Hepatocyte (in vitro differentiated cells): ENCODE data around the gene RPUSD3.

Experiments
- CTCF ChIP-seq: fragments of 200-600 bp; sonication (generic); IDR thresholded peaks from 2 replicates; pipeline ENCODE4 v1.5.1; 2016; ENCODE audit warnings: antibody characterized with exemption, mild to moderate bottlenecking; ENCODE audit not compliant: poor library complexity
- EZH2phosphoT487 ChIP-seq: fragments of 200-600 bp; sonication (generic); IDR thresholded peaks from one replicate; pipeline ENCODE4 v1.6.1; 2018; ENCODE audit warnings: antibody characterized with exemption, mild to moderate bottlenecking, low read depth, moderate library complexity; ENCODE audit not compliant: unreplicated experiment, severe bottlenecking

GRCh38 chr3:9809239-9809614 is 34.6 kb downstream of the RPUSD3 start:
- TF ChIP-seq CTCF (no peak), EZH2phosphoT487 (no peak)
